Neuronal stem cell (in vitro differentiated cells): Measurements from ENCODE around the gene TARS1.
A peak's percentile ranks its signal among the peaks of the same experiment; 100 is the strongest.
"Not testable (repeated sequence)": the region's sequence is repeated elsewhere in the genome, so short reads cannot be mapped to it uniquely, and the experiment has no call there.

Source experiments
- DNase-seq: peaks from one replicate; pipeline ENCODE4 v3.0.0-alpha.2; 2013; ENCODE audit warnings: low spot score
- H2AFZ ChIP-seq: one replicate; pipeline ENCODE4 v1.6.1; 2013; ENCODE audit warnings: mild to moderate bottlenecking, low read length, inconsistent platforms
- H2AK5ac ChIP-seq: 2 replicates; pipeline ENCODE4 v1.6.1; 2013; ENCODE audit warnings: low read depth, mild to moderate bottlenecking, inconsistent platforms, low read length, moderate library complexity, mixed read lengths
- H2BK120ac ChIP-seq: 2 replicates; pipeline ENCODE4 v1.6.1; 2013; ENCODE audit warnings: low read depth, mild to moderate bottlenecking, inconsistent platforms, low read length, moderate library complexity, mixed read lengths
- H2BK12ac ChIP-seq: one replicate; pipeline ENCODE4 v1.6.1; 2013; ENCODE audit warnings: low read length, inconsistent platforms
- H2BK15ac ChIP-seq: 2 replicates; pipeline ENCODE4 v1.6.1; 2013; ENCODE audit warnings: mild to moderate bottlenecking, low read length, inconsistent platforms, mixed read lengths
- H2BK5ac ChIP-seq: one replicate; pipeline ENCODE4 v1.6.1; 2013; ENCODE audit warnings: inconsistent platforms, mild to moderate bottlenecking, low read length, moderate library complexity
- H3K14ac ChIP-seq: one replicate; pipeline ENCODE4 v1.6.1; 2013; ENCODE audit warnings: low read length, inconsistent platforms
- H3K18ac ChIP-seq: 2 replicates; pipeline ENCODE4 v1.6.1; 2013; ENCODE audit warnings: low read length, inconsistent platforms
- H3K23ac ChIP-seq: 2 replicates; pipeline ENCODE4 v1.6.1; 2013; ENCODE audit warnings: low read depth, mild to moderate bottlenecking, mixed read lengths, low read length, inconsistent platforms; ENCODE audit not compliant: poor library complexity
- H3K27ac ChIP-seq: replicated peaks from 3 replicates; pipeline ENCODE4 v1.5.1; 2013; ENCODE audit warnings: low read length, inconsistent platforms
- H3K27me3 ChIP-seq, 3 experiments: 2 replicates each; pipeline ENCODE4 v1.6.1; 2013; ENCODE audit warnings: low read length in 3 of 3, mild to moderate bottlenecking in 2 of 3, inconsistent platforms in 1 of 3, low read depth in 1 of 3, mixed read lengths in 1 of 3, moderate library complexity in 1 of 3; ENCODE audit not compliant: control insufficient read depth in 3 of 3, insufficient read depth in 3 of 3
- H3K36me3 ChIP-seq, 2 donors: replicated peaks in 1 of 2; 2 replicates each; pipeline ENCODE4 v1.6.1; 2013; ENCODE audit warnings: low read length in 2 of 2; ENCODE audit not compliant: control insufficient read depth in 2 of 2, insufficient read depth in 2 of 2
- H3K4ac ChIP-seq: 2 replicates; pipeline ENCODE4 v1.6.1; 2013; ENCODE audit warnings: inconsistent platforms, mild to moderate bottlenecking, low read length, moderate library complexity
- H3K4me1 ChIP-seq, 2 donors: 1 replicate in 1 of 2; 2 replicates in 1 of 2; pipeline ENCODE4 v1.6.1; 2013; ENCODE audit warnings: low read length in 2 of 2, low read depth in 1 of 2; ENCODE audit not compliant: control insufficient read depth in 2 of 2, insufficient read depth in 1 of 2
- H3K4me2 ChIP-seq: one replicate; pipeline ENCODE4 v1.6.1; 2013; ENCODE audit warnings: mild to moderate bottlenecking, low read length, inconsistent platforms; ENCODE audit not compliant: insufficient read depth, poor library complexity, severe bottlenecking
- H3K4me3 ChIP-seq, 2 donors: 2 replicates each; pipeline ENCODE4 v1.5.1; 2013; ENCODE audit warnings: low read length in 2 of 2, mild to moderate bottlenecking in 2 of 2, inconsistent platforms in 1 of 2, moderate library complexity in 1 of 2
- H3K79me1 ChIP-seq: one replicate; pipeline ENCODE4 v1.6.1; 2013; ENCODE audit warnings: low read depth, mild to moderate bottlenecking, inconsistent platforms, low read length, moderate library complexity
- H3K9ac ChIP-seq: one replicate; pipeline ENCODE4 v1.6.1; 2013; ENCODE audit warnings: mild to moderate bottlenecking, low read depth, low read length, inconsistent platforms; ENCODE audit not compliant: poor library complexity
- H3K9me3 ChIP-seq, 2 donors: replicated peaks in 1 of 2; 2 replicates each; pipeline versions ENCODE3 to v1.6.1; 2013; ENCODE audit warnings: low read length in 2 of 2, mild to moderate bottlenecking in 2 of 2, inconsistent platforms in 1 of 2, low read depth in 1 of 2, mixed read lengths in 1 of 2, moderate library complexity in 1 of 2; ENCODE audit not compliant: control insufficient read depth in 2 of 2, insufficient read depth in 1 of 2
- H4K8ac ChIP-seq: one replicate; pipeline ENCODE4 v1.6.1; 2013; ENCODE audit warnings: low read depth, mild to moderate bottlenecking, inconsistent platforms, low read length, moderate library complexity
- H4K91ac ChIP-seq: one replicate; pipeline ENCODE4 v1.6.1; 2013; ENCODE audit warnings: low read length, low read depth, mild to moderate bottlenecking, inconsistent platforms; ENCODE audit not compliant: poor library complexity
- WGBS, 2 donors: extraction: QIAGEN DNeasy Blood & Tissue Kit; methylation state at CpG; one replicate each; pipeline ENCODE4 v1.1.7; 2013; ENCODE audit warnings: missing lambda C conversion rate in 2 of 2, mixed read lengths in 1 of 2; ENCODE audit not compliant: insufficient read length in 2 of 2, insufficient replicate concordance in 1 of 2; ENCODE audit errors: extremely low coverage in 2 of 2; 5-methylcytosine and 5-hydroxymethylcytosine counted together

TARS1 gene

GRCh38 chr5:33432656-33433055 lies 8.1 kb upstream of the TARS1 start:
- no peak overlapping the region for H3K9ac ChIP-seq
- no peak overlapping the region for H4K91ac ChIP-seq
- H3K4me2 ChIP-seq = no peak overlapping the region
- no peaks in the 10 kb centered on the region for H3K36me3 ChIP-seq
- no CpG with 5 or more reads among the region's 1 CpG for WGBS, 2 donors
- H3K23ac ChIP-seq = no peak overlapping the region
- no peaks in the 10 kb centered on the region for H3K79me1 ChIP-seq
- H2BK5ac ChIP-seq = no peak overlapping the region
- no peak overlapping the region for H2BK15ac ChIP-seq
- no peaks in the 10 kb centered on the region for H3K9me3 ChIP-seq
- H2BK12ac ChIP-seq = no peak overlapping the region
- no peaks in the 10 kb centered on the region for H3K27me3 ChIP-seq
- H3K27ac ChIP-seq = no peak overlapping the region
- no peaks in the 10 kb centered on the region for H3K4me1 ChIP-seq
- no peak overlapping the region for H2AFZ ChIP-seq
- H3K18ac ChIP-seq = no peak overlapping the region
- no peak overlapping the region for H3K14ac ChIP-seq
- no peak overlapping the region for H3K4ac ChIP-seq
- no peak overlapping the region for H2AK5ac ChIP-seq
- no peak overlapping the region for H3K4me3 ChIP-seq
- H2BK120ac ChIP-seq = no peak overlapping the region
- no peak overlapping the region for H4K8ac ChIP-seq
- DNase-seq = no peak

GRCh38 chr5:33433303-33434240 lies 7.2 kb upstream of the TARS1 start:
- Histone ChIP-seq H3K4ac (no peak overlapping the region), H2BK120ac (no peak overlapping the region), H2BK15ac (no peak overlapping the region), H3K14ac (no peak overlapping the region), H4K8ac (no peak overlapping the region), H3K36me3 (no peaks in the 10 kb centered on the region), H4K91ac (no peak overlapping the region), H3K9me3 (no peaks in the 10 kb centered on the region), H2BK12ac (no peak overlapping the region), H2AFZ (no peak overlapping the region), H3K27me3 (no peaks in the 10 kb centered on the region), H3K18ac (no peak overlapping the region), H3K9ac (no peak overlapping the region), H2BK5ac (no peak overlapping the region), H3K4me3 (no peak overlapping the region), H3K4me2 (no peak overlapping the region), H2AK5ac (no peak overlapping the region), H3K23ac (no peak overlapping the region), H3K79me1 (no peaks in the 10 kb centered on the region), H3K4me1 (no peaks in the 10 kb centered on the region), H3K27ac (no peak overlapping the region)
- DNase-seq = no peak
- no CpG with 5 or more reads among the region's 4 CpGs for WGBS, 2 donors

GRCh38 chr5:33435893-33436490 lies 4.8 kb upstream of the TARS1 start:
- not testable (repeated sequence) for H2BK120ac ChIP-seq, H2BK5ac ChIP-seq, H3K36me3 ChIP-seq, H3K23ac ChIP-seq, H3K4ac ChIP-seq, H3K9ac ChIP-seq, H3K27me3 ChIP-seq, H2BK15ac ChIP-seq, H3K18ac ChIP-seq, H3K27ac ChIP-seq, H3K14ac ChIP-seq, H2BK12ac ChIP-seq, H3K79me1 ChIP-seq, H3K4me2 ChIP-seq, H3K4me3 ChIP-seq, H2AK5ac ChIP-seq, H4K8ac ChIP-seq, H3K9me3 ChIP-seq, H4K91ac ChIP-seq, H3K4me1 ChIP-seq, H2AFZ ChIP-seq
- DNase-seq = peak; percentile 41
- no CpG with 5 or more reads among the region's 5 CpGs for WGBS, 2 donors

GRCh38 chr5:33438996-33439395 lies 1.8 kb upstream of the TARS1 start:
- H3K4ac ChIP-seq = no peak overlapping the region
- no peak for DNase-seq
- H2BK120ac ChIP-seq = no peak overlapping the region
- no peak overlapping the region for H3K18ac ChIP-seq
- no CpG with 5 or more reads among the region's 6 CpGs for WGBS, 2 donors
- H4K8ac ChIP-seq = no peak overlapping the region
- no peak overlapping the region for H2BK15ac ChIP-seq
- H3K79me1 ChIP-seq = no peaks in the 10 kb centered on the region
- no peak overlapping the region for H4K91ac ChIP-seq
- no peak overlapping the region for H2AK5ac ChIP-seq
- no peak overlapping the region for H3K23ac ChIP-seq
- H2AFZ ChIP-seq = peak overlapping the region; percentile 90
- no peak overlapping the region for H3K14ac ChIP-seq
- peaks cover 0 to 11% of the 10 kb centered on the region in 2 donors for H3K36me3 ChIP-seq
- H3K4me3 ChIP-seq = peak overlapping the region in 1 of 2 donors; percentile 79
- no peaks in the 10 kb centered on the region for H3K9me3 ChIP-seq
- H3K9ac ChIP-seq = no peak overlapping the region
- no peak overlapping the region for H2BK12ac ChIP-seq
- H3K4me2 ChIP-seq = no peak overlapping the region
- H3K4me1 ChIP-seq = peaks cover 4 to 9% of the 10 kb centered on the region in 2 donors
- H3K27me3 ChIP-seq = no peaks in the 10 kb centered on the region
- H3K27ac ChIP-seq = no peak overlapping the region
- H2BK5ac ChIP-seq = no peak overlapping the region
